Hepatic stellate cell (primary cell): ENCODE results near the gene REXO5.
"Not testable (repeated sequence)": the region's sequence is repeated elsewhere in the genome, so short reads cannot be mapped to it uniquely, and the experiment has no call there.

Experiments used
- DNase-seq: peaks from one replicate; pipeline ENCODE4 v3.0.0; 2011; ENCODE audit warnings: low spot score

The REXO5 gene

GRCh38 chr16:20801278-20801677, 5.0 kb upstream of the REXO5 start:
- no peak for DNase-seq

GRCh38 chr16:20803192-20803560, 3.2 kb upstream of the REXO5 start:
- DNase-seq = no peak

- no peak for DNase-seq
These were observed 2.6 kb upstream of the REXO5 start for GRCh38 chr16:20803561-20804214.

DNA sequence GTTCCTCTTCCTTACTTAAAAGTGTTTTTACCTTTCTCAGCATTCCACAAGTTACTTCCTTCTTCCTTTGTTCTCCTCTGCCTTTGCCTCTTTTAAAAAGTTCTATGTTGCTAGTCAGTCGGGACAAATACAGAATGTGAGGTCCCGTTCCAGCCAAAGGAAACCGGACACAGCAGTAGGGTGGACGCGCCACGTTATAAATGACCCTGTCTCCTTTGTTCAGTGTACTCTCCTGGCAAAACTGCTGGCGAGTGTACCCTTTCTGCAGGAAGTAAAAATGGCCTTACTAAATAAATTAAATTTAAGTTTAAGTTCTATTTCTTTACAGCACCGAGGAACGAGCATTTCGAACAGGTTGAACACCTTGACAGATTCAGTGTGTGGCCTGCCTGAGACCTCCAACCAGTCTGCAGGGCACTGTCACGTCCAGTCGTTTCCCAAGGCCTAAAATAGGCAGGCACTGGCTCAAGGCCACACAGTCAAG, 601 bp upstream of the REXO5 start:
- DNase-seq = not testable (repeated sequence)

DNA sequence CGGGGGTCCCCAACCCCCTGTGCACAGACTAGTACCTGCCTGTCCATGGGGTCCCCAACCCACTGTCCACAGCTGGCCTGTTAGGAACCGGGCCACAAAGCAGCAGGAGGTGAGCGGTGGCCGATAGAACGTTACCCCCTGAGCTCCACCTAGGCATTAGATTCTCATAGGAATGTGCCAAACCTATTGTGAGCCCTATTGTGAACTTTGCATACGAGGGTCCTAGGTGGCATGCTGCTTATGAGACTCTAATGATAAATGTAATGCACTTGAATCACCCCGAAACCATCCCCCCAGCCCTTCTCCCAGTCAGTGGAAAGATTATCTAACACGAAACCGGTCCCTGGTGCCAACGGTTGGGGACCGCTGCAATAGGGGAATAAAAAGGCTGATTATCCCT, 1.5 kb downstream of the REXO5 start:
- no peak for DNase-seq

GRCh38 chr16:20811889-20812439, 5.6 kb downstream of the REXO5 start:
- no peak for DNase-seq

GRCh38 chr16:20812510-20812909, 6.2 kb downstream of the REXO5 start:
- DNase-seq = no peak

- DNase-seq = no peak
These were observed 8.5 kb downstream of the REXO5 start for GRCh38 chr16:20814784-20815183.

GRCh38 chr16:20818929-20819585, 12.7 kb downstream of the REXO5 start:
- DNase-seq = no peak

GRCh38 chr16:20821682-20822081, 15.4 kb downstream of the REXO5 start:
- DNase-seq = no peak

GRCh38 chr16:20822521-20823325, 16.4 kb downstream of the REXO5 start:
- DNase-seq = no peak

GRCh38 chr16:20826039-20826566, 19.8 kb downstream of the REXO5 start:
- DNase-seq = no peak

DNA sequence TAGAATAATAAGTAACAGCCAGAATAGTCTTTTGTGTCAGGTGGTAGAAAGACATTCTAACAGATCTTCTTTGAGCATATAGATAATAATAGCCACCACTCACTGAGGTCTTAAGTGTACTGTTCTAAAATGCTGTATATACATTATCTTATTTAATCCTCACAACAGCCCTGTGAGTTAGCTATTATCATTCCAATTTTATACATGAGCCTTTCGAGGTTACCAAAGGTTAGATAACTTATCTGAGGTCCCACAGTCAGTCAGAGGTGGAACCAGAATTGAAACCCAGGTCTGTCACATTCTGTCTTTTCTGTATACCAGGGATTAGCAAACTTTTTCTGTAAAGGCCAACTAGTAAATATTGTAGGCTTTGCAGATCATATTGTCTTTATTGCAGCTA, 23.2 kb downstream of the REXO5 start:
- no peak for DNase-seq

- DNase-seq = no peak
These were observed 24.0 kb downstream of the REXO5 start for GRCh38 chr16:20830372-20830771.

DNA sequence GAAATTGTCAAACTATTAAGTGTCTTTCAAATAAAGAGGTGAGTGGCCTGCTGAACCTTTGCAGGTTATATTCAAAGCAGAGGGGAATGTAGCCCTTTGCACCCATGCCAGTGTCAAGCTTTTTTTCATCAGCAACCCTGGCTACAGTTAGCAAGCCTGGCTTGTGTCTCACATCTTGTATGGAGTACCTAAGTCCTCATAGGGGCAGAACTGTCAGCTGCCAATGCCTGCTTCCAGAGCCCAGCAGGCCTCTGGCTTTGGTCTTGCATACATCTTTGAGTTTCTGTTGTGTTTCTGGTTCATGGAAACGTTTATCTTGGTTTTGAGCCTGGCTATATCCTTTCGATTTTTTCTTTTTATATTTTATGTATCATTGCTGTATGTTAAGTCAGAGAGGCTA, 26.8 kb downstream of the REXO5 start:
- DNase-seq = no peak

DNA sequence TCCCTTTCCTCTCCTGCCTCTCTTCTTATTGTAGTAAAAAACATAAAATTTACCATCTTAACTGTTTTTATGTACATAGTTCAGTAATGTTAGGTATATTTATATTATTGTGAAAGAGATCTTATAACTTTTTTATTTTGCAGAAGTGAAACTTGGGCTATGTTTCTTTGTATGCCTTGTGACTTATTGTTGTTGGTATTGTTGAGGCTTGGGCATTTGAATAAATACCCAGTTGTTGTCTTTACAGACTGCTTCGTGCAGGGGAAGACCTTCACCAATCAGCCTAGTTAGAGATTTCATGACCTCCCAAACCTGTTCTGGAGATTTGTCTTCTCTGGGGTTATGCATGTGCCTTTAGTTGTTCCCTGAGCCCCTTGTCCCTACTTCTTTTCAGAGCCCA, 31.9 kb downstream of the REXO5 start:
- DNase-seq = no peak

- no peak for DNase-seq
These were observed 33.2 kb downstream of the REXO5 start for GRCh38 chr16:20839504-20839903.

DNA sequence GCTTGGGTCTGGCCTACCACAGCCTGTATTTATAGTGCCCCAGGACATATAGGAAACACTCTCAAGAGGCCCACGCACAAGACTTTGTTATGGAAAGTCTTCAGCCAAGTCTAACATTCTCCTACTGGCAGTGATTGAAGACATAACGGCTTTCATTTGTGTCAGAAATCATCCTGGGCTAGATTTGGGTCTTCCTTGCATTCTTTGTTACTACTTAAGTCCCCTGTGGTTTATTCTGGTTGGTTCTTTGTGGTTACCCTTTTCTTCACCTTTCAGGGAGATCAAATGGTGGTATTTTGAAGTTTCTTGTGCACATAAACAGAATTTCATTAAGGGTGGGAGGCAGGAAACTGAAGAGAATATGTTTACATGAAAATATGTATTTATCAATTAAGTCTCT, 37.7 kb downstream of the REXO5 start:
- DNase-seq = no peak

- DNase-seq = no peak
These were observed 38.3 kb downstream of the REXO5 start for GRCh38 chr16:20844588-20844987.

- no peak for DNase-seq
These were observed 39.7 kb downstream of the REXO5 start for GRCh38 chr16:20846030-20846429.

DNA sequence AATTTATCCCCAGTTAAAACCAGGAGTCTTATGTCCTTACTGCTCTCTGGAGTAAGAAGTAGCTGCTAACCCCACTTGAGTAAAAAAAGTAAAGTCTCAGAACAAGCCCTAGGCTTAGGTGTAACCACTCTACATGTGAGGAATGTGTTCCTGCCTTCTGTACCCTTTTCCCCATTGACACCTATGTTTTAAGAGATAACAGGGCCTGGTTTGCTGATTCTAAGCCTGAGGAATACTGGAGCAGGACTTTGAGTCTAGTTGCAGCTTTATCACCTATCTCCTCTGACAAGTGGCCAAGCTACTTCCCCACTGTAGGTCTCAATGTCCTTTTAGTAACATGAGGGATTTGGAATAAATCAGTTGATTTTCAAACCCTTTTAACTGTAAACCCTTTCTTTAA, 40.2 kb downstream of the REXO5 start:
- no peak for DNase-seq

DNA sequence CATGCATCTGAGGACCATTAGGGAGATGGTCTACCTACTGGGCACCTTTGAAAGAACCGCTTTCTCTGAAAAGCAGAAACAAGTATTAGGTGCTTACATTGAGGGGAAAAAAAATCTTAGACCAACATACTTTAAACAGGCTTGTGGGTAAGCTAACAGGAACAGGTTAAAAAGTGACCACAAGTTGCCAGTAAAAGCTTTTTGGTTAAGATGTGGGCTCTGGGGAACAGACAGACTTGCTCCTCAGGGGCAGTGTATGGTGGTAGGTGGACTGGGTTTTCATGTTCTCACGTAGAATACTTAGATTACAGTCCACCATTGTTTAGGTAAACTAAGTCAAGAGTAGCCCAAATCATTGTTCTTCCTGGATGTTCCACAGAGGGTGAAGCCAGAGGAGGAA, 41.2 kb downstream of the REXO5 start:
- DNase-seq = no peak
